Suprapubic skin (tissue), 4 donors: Measurements from ENCODE around the gene MCM8. TPM values are rescaled to one million over a fixed set of nuclear protein-coding genes. Genes with fewer than 3 reads are reported as not detected.

Experiments
- DNase-seq, 2 donors: peaks; one replicate each; pipeline ENCODE4 v3.0.0-alpha.2; 2019; ENCODE audit warnings: low spot score in 2 of 2
- H3K27ac ChIP-seq: fragments of 200-600 bp; sonication (generic); one replicate; pipeline ENCODE4 v1.5.1; 2019
- H3K27me3 ChIP-seq: fragments of 200-600 bp; sonication (generic); one replicate; pipeline ENCODE4 v1.5.1; 2019
- H3K36me3 ChIP-seq: fragments of 200-600 bp; sonication (generic); one replicate; pipeline ENCODE4 v1.5.1; 2019
- H3K4me1 ChIP-seq: fragments of 200-600 bp; sonication (generic); one replicate; pipeline ENCODE4 v1.5.1; 2019
- H3K4me3 ChIP-seq: fragments of 200-600 bp; sonication (generic); one replicate; pipeline ENCODE4 v1.5.1; 2019; ENCODE audit warnings: mild to moderate bottlenecking
- H3K9me3 ChIP-seq: fragments of 200-600 bp; sonication (generic); one replicate; pipeline ENCODE4 v1.5.1; 2019
- CTCF ChIP-seq, 2 donors: fragments of 200-600 bp in 1 of 2; fragments of 450-650 bp in 1 of 2; sonication (generic) in 1 of 2; IDR thresholded peaks; one replicate each; pipeline ENCODE4 v1.5.1; 2016 to 2019; ENCODE audit warnings: antibody characterized with exemption in 2 of 2, mild to moderate bottlenecking in 1 of 2, moderate library complexity in 1 of 2
- EP300 ChIP-seq: sonication (generic); formaldehyde crosslinking; IDR thresholded peaks from one replicate; pipeline ENCODE4 v1.6.1; 2017; ENCODE audit warnings: antibody characterized with exemption
- POLR2A ChIP-seq, 2 donors: fragments of 450-650 bp; IDR thresholded peaks; one replicate each; pipeline ENCODE4 v1.6.1; 2017; ENCODE audit warnings: antibody characterized with exemption in 2 of 2, mild to moderate bottlenecking in 2 of 2, moderate library complexity in 2 of 2
- POLR2AphosphoS5 ChIP-seq, 3 donors: sonication (generic); formaldehyde crosslinking; IDR thresholded peaks; one replicate each; pipeline ENCODE4 v1.6.1; 2017; ENCODE audit warnings: antibody characterized with exemption in 3 of 3
- WGBS: methylation state at CpG from one replicate; pipeline ENCODE4 v1.1.5; 2018; 5-methylcytosine and 5-hydroxymethylcytosine counted together
- total RNA-seq, 4 donors: library from RNA; depleted of rRNA; stranded (reverse); fragments of >200 nt; gene quantifications; one replicate each; pipeline ENCODE4 v1.1.0, GENCODE V29; 2016

MCM8 gene
- total RNA-seq, 4 donors from 2014 or later = 4.0 to 6.8 (median 4.8) TPM

- Histone ChIP-seq H3K4me3 (no peak overlapping the region), H3K36me3 (peaks cover 82% of the 10 kb centered on the region), H3K9me3 (no peaks in the 10 kb centered on the region), H3K4me1 (no peaks in the 10 kb centered on the region), H3K27me3 (no peaks in the 10 kb centered on the region), H3K27ac (no peak overlapping the region)
- TF ChIP-seq POLR2AphosphoS5 (IDR thresholded peaks at IDR 0.05) (no peak), EP300 (no peak), CTCF (IDR thresholded peaks at IDR 0.05) (no peak), POLR2A (IDR thresholded peaks at IDR 0.05) (no peak)
- 85% methylated on average over 3 of the region's 3 CpGs for WGBS
- no peak for DNase-seq
These were observed 87.8 kb downstream of the MCM8 start for GRCh38 chr20:6038256-6038655.

GRCh38 chr20:6039766-6040165, 89.3 kb downstream of the MCM8 start:
- no peak overlapping the region for H3K27ac ChIP-seq
- peaks cover 67% of the 10 kb centered on the region for H3K36me3 ChIP-seq
- WGBS = 71% methylated on average over 5 of the region's 5 CpGs

GRCh38 chr20:6040540-6040939, 90.1 kb downstream of the MCM8 start:
- 90% methylated on average over 8 of the region's 8 CpGs for WGBS
- Histone ChIP-seq H3K9me3 (no peaks in the 10 kb centered on the region), H3K4me1 (no peaks in the 10 kb centered on the region), H3K27me3 (no peaks in the 10 kb centered on the region), H3K36me3 (peaks cover 60% of the 10 kb centered on the region), H3K4me3 (no peak overlapping the region), H3K27ac (no peak overlapping the region)
- DNase-seq = no peak
- no peak for TF ChIP-seq CTCF (IDR thresholded peaks at IDR 0.05)
- TF ChIP-seq POLR2AphosphoS5 (IDR thresholded peaks at IDR 0.05) = no peak
- no peak for TF ChIP-seq POLR2A (IDR thresholded peaks at IDR 0.05)
- no peak for TF ChIP-seq EP300

More at GRCh38 chr20:6039766-6040165, 89.3 kb downstream of the MCM8 start:
- Histone ChIP-seq H3K4me3 (no peak overlapping the region), H3K27me3 (no peaks in the 10 kb centered on the region), H3K4me1 (no peaks in the 10 kb centered on the region), H3K9me3 (no peaks in the 10 kb centered on the region)
- DNase-seq = no peak
- no peak for TF ChIP-seq POLR2AphosphoS5 (IDR thresholded peaks at IDR 0.05)
- no peak for TF ChIP-seq POLR2A (IDR thresholded peaks at IDR 0.05)
- TF ChIP-seq EP300 = no peak
- TF ChIP-seq CTCF (IDR thresholded peaks at IDR 0.05) = no peak

GRCh38 chr20:6040958-6041807, 90.7 kb downstream of the MCM8 start:
- 85% methylated on average over 43 of the region's 67 CpGs for WGBS
- no peaks in the 10 kb centered on the region for H3K4me1 ChIP-seq
- H3K9me3 ChIP-seq = no peaks in the 10 kb centered on the region
- no peak overlapping the region for H3K27ac ChIP-seq
- H3K4me3 ChIP-seq = no peak overlapping the region
- no peaks in the 10 kb centered on the region for H3K27me3 ChIP-seq
- no peak for DNase-seq
- H3K36me3 ChIP-seq = peaks cover 53% of the 10 kb centered on the region
- no peak for TF ChIP-seq POLR2A (IDR thresholded peaks at IDR 0.05)

- WGBS = 87% methylated on average over 20 of the region's 26 CpGs
- TF ChIP-seq EP300 (no peak), POLR2A (IDR thresholded peaks at IDR 0.05) (no peak), CTCF (IDR thresholded peaks at IDR 0.05) (no peak), POLR2AphosphoS5 (IDR thresholded peaks at IDR 0.05) (no peak)
- no peaks in the 10 kb centered on the region for H3K4me1 ChIP-seq
- no peak overlapping the region for H3K4me3 ChIP-seq
- DNase-seq = no peak
- H3K27ac ChIP-seq = no peak overlapping the region
- peaks cover 47% of the 10 kb centered on the region for H3K36me3 ChIP-seq
- no peaks in the 10 kb centered on the region for H3K9me3 ChIP-seq
- no peaks in the 10 kb centered on the region for H3K27me3 ChIP-seq
These were observed 91.4 kb downstream of the MCM8 start for GRCh38 chr20:6041808-6042265.
